Astrocyte of the spinal cord (primary cell): ENCODE measurements around the gene PPP4R3C.
"Not testable (repeated sequence)": the region's sequence is repeated elsewhere in the genome, so short reads cannot be mapped to it uniquely, and the experiment has no call there.

ENCODE experiments used
- DNase-seq: peaks from one replicate; pipeline ENCODE4 v3.0.0; 2011; ENCODE audit warnings: low read depth, low spot score
- H3K4me3 ChIP-seq: 2 replicates; pipeline ENCODE4 v1.5.1; 2011; ENCODE audit warnings: low read depth, mild to moderate bottlenecking, low read length, moderate library complexity
- in situ Hi-C: cut with HindIII; loops from 2 replicates; pipeline ENCODE4 v1.10.0; 2017; ENCODE audit warnings: low sequenced_read_pairs
- TF ChIP-seq, protein P1 (sequence below): IDR thresholded peaks from 2 replicates; pipeline ENCODE4 v1.5.1; 2012; ENCODE audit warnings: low read depth, mild to moderate bottlenecking, low read length, inconsistent platforms

PPP4R3C gene

DNA sequence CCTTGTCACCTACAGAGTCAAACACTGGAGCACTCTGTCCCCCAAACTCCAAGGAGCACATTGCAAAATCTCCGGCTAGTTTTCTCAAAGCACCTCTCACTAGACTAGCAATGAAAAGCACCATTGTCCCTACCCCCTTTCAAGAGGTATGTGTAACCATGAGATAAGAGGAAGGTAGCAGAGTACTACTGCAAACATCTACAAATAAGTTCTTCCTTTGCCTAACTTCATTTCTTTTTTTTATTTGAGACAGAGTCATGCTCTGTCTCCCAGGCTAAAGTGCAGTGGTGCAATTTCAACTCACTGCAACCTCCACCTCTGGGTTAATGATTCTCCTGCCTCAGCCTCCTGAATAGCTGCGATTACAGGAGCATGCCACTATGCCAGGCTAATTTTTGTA is 17.7 kb downstream of the PPP4R3C start:
- TF ChIP-seq, protein P1, sequence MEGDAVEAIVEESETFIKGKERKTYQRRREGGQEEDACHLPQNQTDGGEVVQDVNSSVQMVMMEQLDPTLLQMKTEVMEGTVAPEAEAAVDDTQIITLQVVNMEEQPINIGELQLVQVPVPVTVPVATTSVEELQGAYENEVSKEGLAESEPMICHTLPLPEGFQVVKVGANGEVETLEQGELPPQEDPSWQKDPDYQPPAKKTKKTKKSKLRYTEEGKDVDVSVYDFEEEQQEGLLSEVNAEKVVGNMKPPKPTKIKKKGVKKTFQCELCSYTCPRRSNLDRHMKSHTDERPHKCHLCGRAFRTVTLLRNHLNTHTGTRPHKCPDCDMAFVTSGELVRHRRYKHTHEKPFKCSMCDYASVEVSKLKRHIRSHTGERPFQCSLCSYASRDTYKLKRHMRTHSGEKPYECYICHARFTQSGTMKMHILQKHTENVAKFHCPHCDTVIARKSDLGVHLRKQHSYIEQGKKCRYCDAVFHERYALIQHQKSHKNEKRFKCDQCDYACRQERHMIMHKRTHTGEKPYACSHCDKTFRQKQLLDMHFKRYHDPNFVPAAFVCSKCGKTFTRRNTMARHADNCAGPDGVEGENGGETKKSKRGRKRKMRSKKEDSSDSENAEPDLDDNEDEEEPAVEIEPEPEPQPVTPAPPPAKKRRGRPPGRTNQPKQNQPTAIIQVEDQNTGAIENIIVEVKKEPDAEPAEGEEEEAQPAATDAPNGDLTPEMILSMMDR = no peak
- in situ Hi-C loops = no loop called here
- DNase-seq = no peak
- no peak overlapping the region for H3K4me3 ChIP-seq

DNA sequence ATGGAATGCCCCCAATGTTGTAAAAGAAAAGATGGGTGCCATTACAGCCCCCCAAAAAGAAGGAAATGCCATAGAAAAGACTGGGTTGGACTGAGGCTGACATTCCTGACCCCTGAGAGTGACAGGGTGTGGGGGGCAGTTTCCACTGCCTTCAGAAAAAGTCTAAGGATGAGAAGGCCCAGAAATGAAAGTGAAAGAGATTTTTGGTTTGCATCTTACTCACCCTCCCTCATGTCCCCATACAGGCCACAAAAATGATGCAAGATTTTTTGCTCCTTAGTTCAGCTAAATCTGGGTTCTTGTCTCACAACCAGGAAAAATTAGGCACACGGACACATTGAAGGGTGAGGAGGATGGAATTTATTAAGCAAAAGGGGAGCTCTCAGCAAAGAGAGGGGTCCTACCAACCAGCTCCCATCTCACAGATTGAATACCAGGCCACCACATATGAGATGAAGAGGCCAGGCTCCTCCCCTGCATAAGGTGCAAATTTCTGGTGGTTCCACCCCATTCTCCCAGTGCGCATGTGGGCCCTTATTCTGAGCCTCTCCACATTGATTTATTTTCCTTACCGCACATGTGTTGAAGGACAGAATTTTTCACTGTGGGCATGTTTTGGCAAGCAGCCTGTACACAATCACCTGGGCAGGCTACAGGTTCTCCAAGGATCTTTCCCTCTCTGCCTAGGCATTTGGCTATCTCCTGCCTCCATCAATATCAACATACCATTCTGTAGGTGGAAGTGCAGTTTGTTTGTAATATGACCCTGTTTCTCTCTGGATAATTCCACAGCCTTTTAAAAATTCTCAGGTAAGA is 18.8 kb downstream of the PPP4R3C start:
- no peak for DNase-seq
- in situ Hi-C loops = no loop called here

DNA sequence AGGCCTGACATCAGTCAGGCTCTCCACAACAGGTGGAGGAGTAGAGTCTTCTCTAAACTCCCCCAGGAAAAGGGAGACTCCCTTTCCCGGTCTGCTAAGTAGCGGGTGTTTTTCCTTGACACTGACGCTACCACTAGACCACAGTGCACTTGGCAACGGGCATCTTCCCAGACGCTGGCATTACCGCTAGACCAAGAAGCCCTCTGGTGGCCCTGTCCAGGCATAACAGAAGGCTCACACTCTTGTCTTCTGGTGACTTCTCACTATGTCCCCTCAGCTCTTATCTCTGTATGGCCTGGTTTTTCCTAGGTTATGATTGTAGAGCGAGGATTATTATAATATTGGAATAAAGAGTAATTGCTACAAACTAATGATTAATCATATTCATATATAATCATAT is 20.7 kb downstream of the PPP4R3C start:
- in situ Hi-C loops = not testable (repeated sequence)

More for the DNA sequence above, 18.8 kb downstream of the PPP4R3C start:
- TF ChIP-seq, protein P1 = no peak
- no peak overlapping the region for H3K4me3 ChIP-seq

DNA sequence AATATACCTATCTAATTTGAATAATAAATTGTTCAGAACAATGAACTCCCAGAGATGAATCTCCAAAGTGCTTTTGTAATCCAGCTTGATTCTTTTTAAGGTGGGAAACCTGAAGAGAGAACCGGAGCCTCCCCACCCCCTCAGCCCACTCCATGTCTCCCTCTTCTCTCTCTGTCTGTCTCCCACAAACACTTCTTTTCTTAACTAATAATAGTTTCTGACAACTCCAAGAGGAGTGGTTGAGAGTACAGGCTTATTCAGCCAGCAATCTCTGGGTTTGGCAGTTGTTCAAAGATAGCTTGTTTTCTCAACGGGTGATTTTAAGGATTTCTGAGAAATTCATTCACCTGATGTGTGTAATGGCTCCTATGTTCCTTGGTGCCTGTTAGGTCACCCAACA is 23.4 kb downstream of the PPP4R3C start:
- no peak for DNase-seq
- in situ Hi-C loops = no loop called here
- TF ChIP-seq, protein P1 = no peak
- H3K4me3 ChIP-seq = no peak overlapping the region

More for the DNA sequence above, 20.7 kb downstream of the PPP4R3C start:
- TF ChIP-seq, protein P1 = peak; percentile 7
- DNase-seq, H3K4me3 ChIP-seq: not testable (repeated sequence)

DNA sequence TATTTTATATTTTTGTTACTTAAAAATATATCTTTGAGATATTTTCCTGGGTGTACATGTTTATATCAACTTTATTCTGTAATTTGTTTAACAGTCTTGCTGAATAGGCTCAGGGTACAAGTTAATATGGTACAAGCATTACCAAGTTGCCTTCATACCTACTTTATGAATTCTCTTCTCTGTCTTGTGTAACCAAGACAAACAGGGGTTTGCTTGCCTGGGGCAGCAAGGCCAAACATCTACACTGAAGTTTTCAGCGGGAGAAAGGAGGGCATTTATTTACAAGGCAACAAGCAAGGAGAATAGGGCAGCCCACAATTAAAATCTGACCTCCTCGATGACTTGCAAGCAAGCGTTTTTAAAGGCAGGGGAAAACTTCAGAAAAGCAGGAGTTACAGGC is 24.2 kb downstream of the PPP4R3C start:
- in situ Hi-C loops = no loop called here
- TF ChIP-seq, protein P1 = no peak
- no peak for DNase-seq
- no peak overlapping the region for H3K4me3 ChIP-seq

DNA sequence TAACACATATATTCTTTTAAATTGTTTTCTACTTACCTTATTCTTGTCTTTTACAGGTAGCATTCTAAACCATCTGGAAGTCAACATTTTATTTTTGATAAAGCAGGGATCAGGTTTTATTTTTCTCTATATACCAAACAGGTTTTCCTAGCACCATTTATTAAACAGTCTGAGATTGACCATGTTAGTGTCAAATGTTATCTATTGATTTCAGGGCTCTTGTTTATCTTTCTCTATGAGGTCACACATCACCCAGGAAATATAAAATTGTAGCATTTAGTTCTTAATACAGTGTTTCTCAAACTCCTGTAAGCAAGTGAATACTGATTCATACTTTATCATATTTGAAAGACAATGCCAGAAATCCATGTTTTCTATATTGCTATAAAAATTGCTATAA is 28.1 kb downstream of the PPP4R3C start:
- H3K4me3 ChIP-seq = no peak overlapping the region
- no peak for DNase-seq
- TF ChIP-seq, protein P1 = no peak
- in situ Hi-C loops = no loop called here
